Fibroblast of skin of scalp (primary cell): ENCODE results near the gene DIPK2A.
A peak's percentile ranks its signal among the peaks of the same experiment; 100 is the strongest.

ENCODE experiments used
- DNase-seq: peaks from one replicate; pipeline ENCODE4 v3.0.0-alpha.2; 2013

Gene DIPK2A

GRCh38 chr3:143974271-143975238 lies 2.9 kb downstream of the DIPK2A start:
- peak; percentile 25 for DNase-seq

DNA sequence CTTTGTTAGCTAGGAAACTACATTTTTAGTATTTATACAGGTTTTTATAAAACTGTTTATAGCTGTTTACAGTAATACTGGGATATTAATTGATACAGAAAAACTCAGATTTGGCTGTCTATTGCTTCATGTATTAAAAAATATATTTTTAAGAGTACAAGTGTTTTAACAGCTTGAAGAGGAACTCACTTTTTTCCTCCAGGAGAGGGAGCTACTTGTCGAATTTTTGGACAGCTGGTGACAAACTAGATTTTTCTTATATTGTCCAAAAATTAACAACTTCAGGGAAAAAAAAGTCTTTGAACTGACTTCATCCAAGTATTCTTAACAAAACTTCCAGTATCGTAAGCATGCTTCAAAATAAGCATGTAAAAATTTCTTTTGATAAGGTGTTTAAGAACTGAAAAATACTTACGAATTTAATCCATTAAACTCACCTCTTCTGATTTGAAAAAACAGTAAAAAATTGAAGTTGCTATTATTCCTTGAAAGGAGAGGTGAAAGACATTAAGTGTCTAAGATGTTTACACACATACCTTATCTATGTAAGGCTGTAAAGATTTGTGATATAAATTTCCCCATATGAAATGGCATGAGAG lies 4.0 kb downstream of the DIPK2A start:
- peak; percentile 71 for DNase-seq

- peak; percentile 43 for DNase-seq
Measured at GRCh38 chr3:143977341-143978262, 6.0 kb downstream of the DIPK2A start.

GRCh38 chr3:143978263-143978631 lies 6.6 kb downstream of the DIPK2A start:
- DNase-seq: no peak

DNA sequence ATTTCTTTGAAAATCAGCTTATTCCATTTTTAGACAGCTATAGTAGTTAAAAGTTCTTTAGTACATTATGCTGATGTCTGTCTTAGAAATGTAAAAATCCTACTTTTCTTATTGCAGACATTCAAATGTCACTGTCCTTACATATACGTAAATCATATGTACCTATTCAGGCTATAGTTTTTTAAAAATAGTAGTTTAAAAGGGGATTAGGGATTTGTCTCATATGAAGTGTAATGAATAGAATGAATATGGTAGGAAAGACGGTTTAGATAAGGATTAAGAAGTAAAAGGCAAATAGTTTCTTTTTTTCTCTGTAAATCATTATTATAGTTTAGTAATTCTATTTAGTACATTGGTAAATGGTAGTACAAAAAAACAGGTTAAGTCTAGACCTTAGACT lies 7.4 kb downstream of the DIPK2A start:
- DNase-seq: no peak

- no peak for DNase-seq
Measured at GRCh38 chr3:143979813-143980212, 8.2 kb downstream of the DIPK2A start.

DNA sequence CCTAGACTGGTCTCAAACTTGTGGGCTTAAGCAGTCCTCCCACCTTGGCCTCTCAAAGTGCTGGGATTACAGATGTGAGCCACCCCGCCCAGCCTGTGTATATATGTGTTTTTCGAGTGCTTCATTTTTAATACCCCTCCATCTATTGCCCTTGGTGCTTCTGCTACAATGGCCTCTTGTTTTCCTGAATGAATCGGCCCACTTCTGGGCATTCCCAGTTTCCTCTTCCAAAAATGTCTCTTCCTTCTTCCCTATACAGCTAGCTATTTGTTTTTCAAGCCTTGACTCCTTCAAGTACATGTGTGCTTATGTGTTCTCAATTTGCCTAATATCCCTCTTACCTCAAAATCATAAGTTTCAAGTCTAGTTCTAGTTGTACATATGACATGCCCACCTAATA lies 16.7 kb downstream of the DIPK2A start:
- no peak for DNase-seq

DNA sequence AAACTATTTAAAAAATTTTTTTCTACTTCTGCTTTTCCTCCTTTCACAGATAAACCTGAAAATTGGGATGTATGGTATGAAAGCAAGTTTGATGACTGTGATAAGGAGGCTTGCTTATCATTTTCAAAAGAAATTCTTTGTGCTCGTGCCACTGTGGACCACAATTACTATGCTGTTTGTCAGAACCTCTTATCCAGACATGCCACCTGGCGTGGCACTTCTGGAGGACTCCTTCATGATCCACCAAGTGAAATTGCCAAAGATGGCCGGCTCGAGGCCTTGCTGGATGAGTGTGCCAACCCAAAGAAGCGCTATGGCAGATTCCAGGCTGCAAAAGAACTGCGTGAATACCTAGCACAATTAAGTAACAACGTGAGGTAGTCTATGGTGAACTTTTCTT lies 17.8 kb downstream of the DIPK2A start:
- no peak for DNase-seq

- DNase-seq: no peak
Measured at GRCh38 chr3:143991713-143992112, 20.1 kb downstream of the DIPK2A start.

DNA sequence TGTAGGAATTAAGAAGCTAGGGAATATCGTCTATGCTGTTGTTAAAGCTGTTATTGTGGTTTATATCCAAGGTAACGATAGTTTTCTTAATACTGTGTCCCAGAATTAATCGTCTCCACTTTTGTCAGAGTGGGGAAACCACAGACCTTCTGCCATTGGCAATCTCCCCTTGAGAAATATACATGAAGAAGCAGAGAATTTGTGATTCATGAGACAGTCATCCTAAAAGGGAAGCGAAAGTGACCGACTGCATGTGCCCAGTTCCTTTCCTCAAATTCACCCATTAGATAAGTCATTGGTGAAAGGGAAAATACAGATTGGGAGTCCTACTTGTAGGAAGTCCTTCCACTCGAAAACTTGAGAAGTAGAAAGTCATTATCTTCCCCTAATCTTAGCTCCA lies 26.6 kb downstream of the DIPK2A start:
- peak; percentile 52 for DNase-seq

DNA sequence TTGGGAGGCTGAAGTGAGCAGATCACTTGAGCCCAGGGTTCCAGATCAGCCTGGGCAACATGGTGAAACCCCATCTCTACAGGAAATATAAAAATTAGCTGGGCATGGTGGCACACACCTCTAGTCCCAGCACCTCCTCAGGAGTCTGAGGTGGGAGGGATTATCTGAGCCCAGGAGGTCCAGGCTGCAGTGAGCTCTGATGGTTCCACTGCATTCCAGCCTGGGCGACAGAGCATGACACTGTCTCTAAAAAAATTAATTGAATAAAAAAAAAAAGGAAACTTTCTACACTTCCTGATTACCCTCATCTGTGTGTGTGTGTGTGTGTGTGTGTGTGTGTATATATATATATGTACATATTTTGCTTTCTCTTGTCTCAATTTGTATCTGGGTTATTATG lies 31.4 kb downstream of the DIPK2A start:
- DNase-seq: no peak

DNA sequence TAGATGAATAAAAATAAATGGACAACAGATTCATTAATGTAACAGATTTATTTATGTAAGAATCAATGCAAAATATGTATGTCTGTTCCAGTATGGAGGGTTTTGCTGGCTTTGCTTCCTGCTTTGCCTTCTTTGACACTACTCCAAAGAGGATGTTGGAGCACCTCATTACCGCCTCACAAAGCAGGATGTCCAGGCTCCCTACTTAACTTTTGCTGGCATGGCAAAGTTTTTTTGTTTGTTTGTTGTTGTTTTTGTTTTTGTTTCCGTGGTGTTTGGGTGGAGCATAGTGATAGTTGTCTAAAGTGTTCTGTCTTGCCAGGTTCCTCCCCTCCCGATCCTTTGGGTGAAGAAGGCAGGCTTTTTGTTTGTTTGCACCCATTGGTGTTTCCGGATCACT lies 38.7 kb downstream of the DIPK2A start:
- no peak for DNase-seq

DNA sequence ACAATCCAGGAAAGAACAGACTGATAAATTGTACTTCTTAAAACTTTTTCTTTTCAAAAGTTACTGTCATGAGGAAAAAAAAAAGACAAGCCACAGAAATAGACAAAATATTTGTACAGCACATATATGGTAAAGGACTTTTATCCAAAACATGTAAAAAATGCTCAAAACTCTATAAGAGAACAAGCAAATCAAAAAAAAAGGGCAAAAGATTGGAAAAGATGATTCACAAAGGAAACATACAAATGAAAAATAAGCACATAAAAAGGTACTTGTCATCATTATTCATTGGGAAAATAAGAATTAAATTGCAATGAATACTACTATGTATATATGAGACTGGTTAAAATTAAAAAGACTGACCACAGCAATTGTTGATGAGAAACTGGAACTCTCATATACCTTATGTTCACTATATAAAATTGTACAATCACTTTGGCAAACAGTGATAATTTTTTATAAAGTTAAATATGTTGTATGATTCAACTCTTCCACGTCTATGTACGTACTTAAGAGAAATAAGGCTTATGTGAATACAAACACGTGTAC lies 39.7 kb downstream of the DIPK2A start:
- peak; percentile 68 for DNase-seq

GRCh38 chr3:144015133-144015532 lies 43.5 kb downstream of the DIPK2A start:
- DNase-seq: no peak

DNA sequence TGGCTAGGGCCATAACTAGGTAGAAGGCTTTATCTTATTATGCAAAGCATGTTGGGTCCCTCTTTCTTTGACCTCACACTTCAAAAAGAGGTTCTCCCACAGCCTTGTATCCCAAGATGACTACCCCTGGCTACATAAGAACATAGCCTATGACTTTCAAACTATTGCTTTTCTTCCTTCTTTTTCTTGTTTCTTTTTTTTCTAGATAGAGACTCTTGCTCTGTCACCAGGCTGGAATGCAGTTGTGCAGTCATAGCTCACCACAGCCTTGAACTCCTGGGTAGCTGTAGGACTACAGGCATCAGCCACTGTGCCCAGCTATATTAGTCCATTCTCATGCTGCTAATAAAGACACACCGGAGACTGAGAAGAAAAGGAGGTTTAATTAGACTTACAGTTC lies 47.2 kb downstream of the DIPK2A start:
- peak; percentile 90 for DNase-seq
